H7 (cell line): Measurements from ENCODE around the gene OTOP3. TPM values are rescaled to one million over a fixed set of nuclear protein-coding genes. Genes with fewer than 3 reads are reported as not detected.
"Not testable (repeated sequence)": the region's sequence is repeated elsewhere in the genome, so short reads cannot be mapped to it uniquely, and the experiment has no call there.

Experiments
- DNase-seq: peaks from one replicate; pipeline ENCODE4 v3.0.0; 2012
- H3K27me3 ChIP-seq: 2 replicates; pipeline ENCODE4 v1.6.0; 2011; ENCODE audit warnings: mild to moderate bottlenecking, low read length; ENCODE audit not compliant: control insufficient read depth, insufficient read depth
- H3K36me3 ChIP-seq: replicated peaks from 2 replicates; pipeline ENCODE4 v1.5.1; 2011; ENCODE audit warnings: low read length; ENCODE audit not compliant: control insufficient read depth, insufficient read depth
- H3K4me3 ChIP-seq: 2 replicates; pipeline ENCODE4 v1.5.1; 2011; ENCODE audit warnings: low read depth, mild to moderate bottlenecking, control low read depth, low read length, moderate library complexity; ENCODE audit not compliant: insufficient read depth
- total RNA-seq: library from RNA; depleted of rRNA; stranded (reverse); fragments of >200 nt; shearing (Covaris generic); gene quantifications from 2 replicates; pipeline ENCODE4 v1.2.3, GENCODE V29; 2014

OTOP3 gene
- total RNA-seq, 1 experiment from 2014 or later = not detected

DNA sequence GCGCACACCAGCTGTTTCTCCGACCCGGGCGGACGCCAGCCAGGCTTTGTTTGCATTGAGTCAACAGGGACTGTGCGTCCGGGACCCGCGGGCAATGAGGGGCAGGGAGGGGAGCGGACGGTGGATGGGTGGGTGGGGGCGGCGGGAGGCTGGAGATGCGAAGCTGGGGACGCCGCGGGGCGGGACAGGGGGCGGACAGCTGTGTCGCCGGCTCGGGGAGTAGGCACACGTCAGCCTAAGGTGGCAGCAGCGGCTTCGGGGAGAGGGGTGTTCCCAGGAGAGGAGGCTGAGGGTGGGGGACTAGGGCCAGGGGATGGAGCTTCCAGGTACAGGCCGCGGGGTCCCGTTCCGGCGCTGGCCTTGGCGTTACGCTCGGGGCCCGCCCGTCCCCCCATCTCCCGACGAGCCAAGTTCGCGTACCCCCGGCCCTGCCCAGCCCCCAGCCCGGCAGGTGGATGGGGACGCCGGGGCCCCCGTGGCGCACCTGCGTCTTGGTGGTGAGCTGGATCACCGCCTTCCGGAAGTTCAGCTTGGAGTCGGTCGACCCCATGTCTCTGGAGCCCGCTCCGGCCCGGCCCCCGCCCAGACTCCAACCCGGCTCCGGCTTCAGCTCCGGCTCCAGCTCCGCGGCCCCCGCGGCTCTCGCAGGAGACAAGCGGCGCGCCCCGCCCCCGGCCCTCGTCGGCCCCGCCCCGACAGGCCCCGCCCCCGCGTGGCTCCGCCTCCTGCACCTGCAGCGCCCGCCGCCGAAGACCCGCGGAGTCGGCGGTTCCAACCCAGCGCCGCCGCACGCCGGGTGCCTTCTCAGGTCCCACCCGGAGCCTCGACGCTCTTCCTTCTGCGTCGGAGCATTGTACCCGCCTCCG, 36.6 kb downstream of the OTOP3 start, which contains the start of gene HID1:
Gene HID1 (minus strand): TSS at position 653 of the 866 bp plus-strand sequence. CDS start 103 bp downstream, at position 550.
- peak; percentile 98 for DNase-seq
- peaks cover 46% of the 10 kb centered on the region for H3K27me3 ChIP-seq
- peak within 1 kb of the TSS; percentile 65 for H3K4me3 ChIP-seq
- H3K36me3 ChIP-seq = no peaks in the 10 kb centered on the region

DNA sequence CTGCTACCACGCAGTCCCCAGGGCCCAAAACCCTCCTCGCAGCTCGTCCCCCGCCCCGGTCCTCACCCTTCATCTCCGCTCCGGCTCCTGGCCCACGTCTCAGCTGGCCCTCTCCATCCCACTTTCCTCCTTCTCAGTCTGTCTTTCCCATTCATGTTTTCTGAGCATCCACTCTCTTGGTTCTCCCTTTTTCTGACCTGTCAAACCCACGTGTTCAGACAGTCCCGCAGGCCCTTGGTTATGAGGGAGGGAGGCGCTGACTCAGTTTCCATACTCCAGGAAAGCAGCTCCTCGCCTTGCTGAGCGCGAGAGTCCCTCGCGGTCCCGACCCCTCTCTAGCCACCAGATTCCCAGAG, 37.3 kb downstream of the OTOP3 start:
- no peak for DNase-seq

DNA sequence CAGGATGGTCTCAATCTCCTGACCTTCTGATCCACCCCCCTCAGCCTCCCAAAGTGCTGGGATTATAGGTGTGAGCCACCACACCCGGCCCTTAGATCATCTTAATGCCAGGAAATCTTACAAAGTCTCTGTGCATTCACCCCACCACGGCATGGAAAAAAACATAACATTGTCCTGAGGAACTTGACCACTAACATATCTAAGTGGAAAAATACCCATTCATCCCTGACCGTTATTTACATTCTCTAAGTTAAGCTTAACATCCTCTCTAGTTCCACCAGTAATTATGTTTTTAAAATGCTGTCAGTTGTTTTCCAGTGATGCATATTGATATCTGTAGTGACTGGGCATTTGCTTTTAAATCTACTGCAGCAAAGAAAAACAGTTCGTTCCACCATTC, 40.2 kb downstream of the OTOP3 start:
- no peak for DNase-seq
- no peaks in the 10 kb centered on the region for H3K36me3 ChIP-seq
- peaks cover 40% of the 10 kb centered on the region for H3K27me3 ChIP-seq
- no peak overlapping the region for H3K4me3 ChIP-seq

More for the DNA sequence above, 37.3 kb downstream of the OTOP3 start:
- H3K36me3 ChIP-seq = no peaks in the 10 kb centered on the region
- H3K4me3 ChIP-seq = peak overlapping the region; percentile 65; the same call in 1 of the 2 replicates
- H3K27me3 ChIP-seq = peaks cover 46% of the 10 kb centered on the region

- peaks cover 28% of the 10 kb centered on the region for H3K27me3 ChIP-seq
Observed at GRCh38 chr17:74977802-74978201, 42.1 kb downstream of the OTOP3 start.

DNA sequence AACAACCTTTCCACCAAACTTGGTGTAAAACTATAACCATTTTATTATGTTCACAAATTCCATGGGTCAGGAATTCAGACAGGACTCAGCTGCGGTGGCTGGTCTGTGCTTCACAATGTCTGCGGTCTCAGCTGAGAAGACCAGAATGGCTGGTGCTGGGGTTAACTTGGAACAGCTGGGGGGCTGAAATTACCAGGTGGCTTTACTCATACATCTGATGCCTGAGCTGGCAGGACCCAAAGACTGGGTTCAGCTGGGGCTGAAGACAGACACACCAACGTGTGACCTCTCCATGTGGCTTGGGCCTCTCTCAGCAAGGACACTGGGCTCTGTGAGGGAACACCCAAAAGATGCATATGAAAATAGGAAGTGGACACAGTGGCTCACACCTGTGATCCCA, 42.5 kb downstream of the OTOP3 start:
- H3K36me3 ChIP-seq = no peaks in the 10 kb centered on the region
- H3K4me3 ChIP-seq = no peak overlapping the region
- peaks cover 23% of the 10 kb centered on the region for H3K27me3 ChIP-seq
- no peak for DNase-seq

More at GRCh38 chr17:74977802-74978201, 42.1 kb downstream of the OTOP3 start:
- Histone ChIP-seq H3K36me3 (no peaks in the 10 kb centered on the region), H3K4me3 (no peak overlapping the region)
- DNase-seq = no peak

DNA sequence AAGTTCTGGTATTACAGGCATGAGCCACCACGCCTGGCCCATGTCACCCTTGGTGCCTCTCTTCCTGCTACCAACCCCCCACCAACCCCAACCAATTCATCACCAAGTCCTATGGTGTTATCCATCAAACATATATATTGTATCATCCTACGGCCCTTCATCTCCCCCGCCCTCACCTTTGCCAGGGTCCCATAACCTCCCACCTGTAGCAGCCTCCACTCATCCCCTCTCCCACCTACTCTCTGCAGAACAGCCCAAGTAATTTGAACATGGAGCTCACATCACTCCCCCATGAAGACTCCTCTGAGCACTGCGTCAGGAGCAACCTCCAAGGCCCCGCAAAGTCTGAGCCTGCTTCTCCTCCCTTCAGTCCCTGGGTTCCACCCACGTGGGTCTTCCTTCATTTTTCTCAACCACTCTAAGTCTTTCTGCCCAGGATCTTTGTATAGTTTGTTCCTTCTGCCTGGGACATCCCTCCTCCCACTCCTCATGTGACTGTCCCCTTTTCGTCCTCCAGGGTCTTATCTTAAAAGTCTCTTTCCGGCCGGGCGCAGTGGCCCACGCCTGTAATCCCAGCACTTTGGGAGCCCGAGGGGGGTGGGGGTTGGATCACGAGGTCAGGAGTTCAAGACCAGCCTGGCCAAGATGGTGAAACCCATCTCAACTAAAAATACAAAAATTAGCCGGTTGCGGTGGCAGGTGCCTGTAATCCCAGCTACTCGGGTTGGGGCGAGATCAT, 43.9 kb downstream of the OTOP3 start:
- Histone ChIP-seq H3K36me3 (no peaks in the 10 kb centered on the region), H3K4me3 (no peak overlapping the region), H3K27me3 (peaks cover 13% of the 10 kb centered on the region)
- DNase-seq = no peak

DNA sequence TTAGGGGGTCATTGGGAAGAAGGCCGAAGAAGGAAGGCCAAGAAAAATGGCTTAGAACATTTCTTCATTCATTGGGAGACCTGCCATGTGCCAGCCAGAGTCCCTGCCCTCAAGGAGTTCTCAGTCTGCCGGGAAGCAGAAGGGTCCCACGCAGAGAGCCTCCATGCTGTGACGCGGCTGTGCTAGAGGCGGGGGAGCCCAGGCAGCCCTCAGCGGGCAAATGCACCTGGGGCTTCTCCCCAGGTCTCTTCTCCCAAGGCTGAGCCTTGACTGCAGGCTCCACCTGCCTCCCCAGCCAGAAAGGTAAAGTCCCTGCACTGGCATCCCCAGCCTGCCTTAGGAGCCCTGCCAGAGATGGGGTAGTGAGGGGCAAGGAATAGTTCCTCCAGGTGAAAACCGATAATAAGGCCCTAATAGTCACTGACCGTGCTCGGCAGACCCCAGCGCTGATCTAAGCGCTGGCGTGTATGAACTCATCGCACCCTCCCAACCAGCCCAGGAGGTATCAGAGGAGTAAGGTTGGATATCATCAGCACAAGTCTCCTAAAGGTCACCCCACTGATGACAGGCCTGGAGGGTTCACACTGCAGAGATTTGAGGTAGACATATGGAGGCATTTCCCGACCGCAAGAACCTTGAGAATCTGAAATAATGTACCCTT, 45.8 kb downstream of the OTOP3 start:
- peak; percentile 55 for DNase-seq
- H3K36me3 ChIP-seq = no peaks in the 10 kb centered on the region
- peak overlapping the region; percentile 91 for H3K4me3 ChIP-seq
- peaks cover 5% of the 10 kb centered on the region; the same call in 1 of the 2 replicates for H3K27me3 ChIP-seq

GRCh38 chr17:74981979-74982662, 46.4 kb downstream of the OTOP3 start:
- DNase-seq = peak; percentile 97
- no peaks in the 10 kb centered on the region for H3K36me3 ChIP-seq
- peak overlapping the region; percentile 91 for H3K4me3 ChIP-seq
- H3K27me3 ChIP-seq = peaks cover 5% of the 10 kb centered on the region; the same call in 1 of the 2 replicates

DNA sequence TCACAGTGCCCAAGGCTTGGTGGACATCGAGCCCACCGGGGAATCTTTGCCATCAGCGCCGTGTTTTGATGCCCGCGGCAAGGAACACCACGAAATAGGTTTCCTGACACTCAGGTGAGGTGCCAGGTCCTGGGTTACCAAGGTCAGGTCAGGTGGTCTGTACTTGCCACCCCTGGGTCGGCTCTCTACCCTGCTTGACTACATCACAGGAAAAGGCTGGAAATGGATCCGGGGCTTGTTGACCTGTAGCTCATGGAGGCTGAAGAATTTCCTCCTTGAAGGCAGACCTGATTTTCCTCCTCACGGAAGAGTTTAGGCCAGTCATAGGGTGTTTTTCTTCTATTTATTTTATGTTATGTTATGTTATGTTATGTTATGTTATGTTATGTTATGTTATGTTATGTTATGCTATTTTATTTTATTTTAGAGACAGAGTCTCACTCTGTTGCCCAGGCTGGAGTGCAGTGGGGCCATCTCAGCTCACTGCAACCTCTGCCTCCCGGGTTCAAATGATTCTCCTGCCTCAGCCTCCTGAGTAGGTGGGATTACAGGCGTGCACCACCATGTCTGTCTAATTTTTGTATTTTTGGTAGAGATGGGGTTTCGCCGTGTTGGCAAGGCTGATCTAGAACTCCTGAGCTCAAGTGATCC, 47.1 kb downstream of the OTOP3 start:
- H3K27me3 ChIP-seq, H3K36me3 ChIP-seq: not testable (repeated sequence)
- peak overlapping the region; percentile 91 for H3K4me3 ChIP-seq
- DNase-seq = peak; percentile 77

DNA sequence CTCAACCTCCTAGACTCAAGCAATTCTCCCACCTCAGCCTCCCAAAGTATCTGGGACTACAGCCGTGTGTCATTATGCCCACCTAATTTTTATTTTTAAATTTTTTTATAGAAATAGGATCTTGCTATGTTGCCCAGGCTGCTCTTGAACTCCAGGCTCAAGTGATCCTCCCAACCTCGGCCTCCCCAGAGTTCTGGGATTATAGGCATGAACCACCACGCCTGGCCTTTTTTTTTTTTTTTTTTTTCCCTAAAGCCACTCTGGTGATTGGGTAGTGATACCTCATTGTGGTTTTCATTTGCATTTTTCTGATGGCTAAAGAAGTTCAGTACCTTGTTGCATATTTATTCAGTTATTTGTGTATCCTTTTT, 50.5 kb downstream of the OTOP3 start:
- Histone ChIP-seq H3K27me3 (peaks cover 3% of the 10 kb centered on the region; the same call in 1 of the 2 replicates), H3K4me3 (no peak overlapping the region)

GRCh38 chr17:74987418-74987908, 51.8 kb downstream of the OTOP3 start, which contains the start of gene CDR2L:
TSS of gene CDR2L (plus strand) at chr17:74987632. CDS start at chr17:74988044, 412 bp downstream.
- H3K27me3 ChIP-seq = no peaks in the 10 kb centered on the region
- peak within 1 kb of the TSS; percentile 84 for H3K4me3 ChIP-seq
- DNase-seq = peak; percentile 99
- no peaks in the 10 kb centered on the region for H3K36me3 ChIP-seq

More for the DNA sequence above, 50.5 kb downstream of the OTOP3 start:
- no peaks in the 10 kb centered on the region for H3K36me3 ChIP-seq
- no peak for DNase-seq

GRCh38 chr17:74987909-74988711, 52.4 kb downstream of the OTOP3 start:
- Histone ChIP-seq H3K27me3 (no peaks in the 10 kb centered on the region), H3K36me3 (no peaks in the 10 kb centered on the region), H3K4me3 (peak overlapping the region; percentile 84)
- peak; percentile 91 for DNase-seq
